Gastroesophageal sphincter (tissue), 4 donors: ENCODE results near the gene LRTM1. TPM values are rescaled to one million over a fixed set of nuclear protein-coding genes. Genes with fewer than 3 reads are reported as not detected.
A peak's percentile ranks its signal among the peaks of the same experiment; 100 is the strongest.

ENCODE experiments used
- ATAC-seq: fragments of 150-250 bp; one replicate; pipeline ENCODE4 v1.9.1; 2016; ENCODE audit warnings: mild to moderate bottlenecking, moderate library complexity
- H3K27ac ChIP-seq, 4 donors: fragments of 200-600 bp; sonication (generic) in 3 of 4; 1 replicate in 3 of 4; 2 replicates in 1 of 4; pipeline ENCODE4 v1.5.1; 2016 to 2019
- H3K27me3 ChIP-seq: fragments of 200-600 bp; sonication (generic); one replicate; pipeline ENCODE4 v1.5.1; 2019
- H3K36me3 ChIP-seq, 2 donors: fragments of 200-600 bp; sonication (generic); one replicate each; pipeline ENCODE4 v1.5.1; 2019; ENCODE audit warnings: control low read depth in 1 of 2
- H3K4me1 ChIP-seq, 3 donors: fragments of 200-600 bp; sonication (generic); 1 replicate in 2 of 3; 2 replicates in 1 of 3; pipeline ENCODE4 v1.5.1; 2016 to 2019; ENCODE audit warnings: control low read depth in 2 of 3
- H3K4me3 ChIP-seq, 2 donors: fragments of 200-600 bp; sonication (generic); one replicate each; pipeline ENCODE4 v1.5.1; 2019; ENCODE audit warnings: mild to moderate bottlenecking in 1 of 2, moderate library complexity in 1 of 2
- H3K9me3 ChIP-seq, 3 donors: fragments of 200-600 bp; sonication (generic); one replicate each; pipeline ENCODE4 v1.5.1; 2017 to 2019; ENCODE audit warnings: control low read depth in 2 of 3
- CTCF ChIP-seq, 4 experiments: fragments of 200-600 bp in 2 of 4; fragments of 450-650 bp in 2 of 4; sonication (generic) in 1 of 4; IDR thresholded peaks; one replicate each; pipeline ENCODE4 v1.5.1; 2017 to 2019; ENCODE audit warnings: antibody characterized with exemption in 4 of 4, mild to moderate bottlenecking in 2 of 4, moderate library complexity in 2 of 4
- EP300 ChIP-seq: sonication (generic); formaldehyde crosslinking; IDR thresholded peaks from one replicate; pipeline ENCODE4 v1.6.1; 2017; ENCODE audit warnings: antibody characterized with exemption, mild to moderate bottlenecking
- POLR2A ChIP-seq, 2 donors: fragments of 450-650 bp; IDR thresholded peaks; one replicate each; pipeline ENCODE4 v1.6.1; 2017; ENCODE audit warnings: antibody characterized with exemption in 2 of 2, mild to moderate bottlenecking in 2 of 2, moderate library complexity in 1 of 2
- POLR2AphosphoS5 ChIP-seq: sonication (generic); formaldehyde crosslinking; IDR thresholded peaks from one replicate; pipeline ENCODE4 v1.6.1; 2017; ENCODE audit warnings: antibody characterized with exemption
- WGBS, 2 donors: methylation state at CpG; one replicate each; pipeline ENCODE4 v1.1.5; 2018; ENCODE audit warnings: low coverage in 1 of 2; 5-methylcytosine and 5-hydroxymethylcytosine counted together
- total RNA-seq, 4 donors: library from RNA; depleted of rRNA; stranded (reverse); fragments of >200 nt; gene quantifications; one replicate each; pipeline ENCODE4 v1.1.0, GENCODE V29; 2016

Gene LRTM1
- total RNA-seq, 4 donors from 2014 or later, result not detected

- no peak for TF ChIP-seq POLR2AphosphoS5
- WGBS, 2 donors, result 84 to 89% methylated on average over 7 to 8 of the region's 8 CpGs
These were observed 52.1 kb downstream of the LRTM1 start for GRCh38 chr3:54875596-54876268.

GRCh38 chr3:54874816-54875556 is 52.9 kb downstream of the LRTM1 start:
- no peak for TF ChIP-seq EP300
- TF ChIP-seq POLR2A (IDR thresholded peaks at IDR 0.05), result no peak
- no peak for TF ChIP-seq POLR2AphosphoS5
- no peak for TF ChIP-seq CTCF (IDR thresholded peaks at IDR 0.05)
- H3K36me3 ChIP-seq, result peaks cover 0 to 8% of the 10 kb centered on the region in 2 donors
- WGBS, 2 donors, result 76 to 82% methylated on average over 2 to 6 of the region's 7 CpGs
- no peak overlapping the region for H3K27ac ChIP-seq
- H3K4me3 ChIP-seq, result no peak overlapping the region
- ATAC-seq, result no peak
- H3K4me1 ChIP-seq, result no peaks in the 10 kb centered on the region
- no peaks in the 10 kb centered on the region for H3K9me3 ChIP-seq
- no peaks in the 10 kb centered on the region for H3K27me3 ChIP-seq

More at GRCh38 chr3:54875596-54876268, 52.1 kb downstream of the LRTM1 start:
- Histone ChIP-seq H3K27me3 (no peaks in the 10 kb centered on the region), H3K4me3 (no peak overlapping the region), H3K4me1 (no peaks in the 10 kb centered on the region), H3K36me3 (peaks cover 0 to 8% of the 10 kb centered on the region in 2 donors), H3K27ac (no peak overlapping the region), H3K9me3 (no peaks in the 10 kb centered on the region)
- no peak for ATAC-seq

- H3K27me3 ChIP-seq, result no peaks in the 10 kb centered on the region
- no peak for TF ChIP-seq POLR2A (IDR thresholded peaks at IDR 0.05)
- TF ChIP-seq POLR2AphosphoS5, result no peak
- no peak for TF ChIP-seq CTCF (IDR thresholded peaks at IDR 0.05)
- no peak for TF ChIP-seq EP300
- H3K36me3 ChIP-seq, result peaks cover 0 to 8% of the 10 kb centered on the region in 2 donors
- 84 to 90% methylated on average over 4 to 8 of the region's 8 CpGs for WGBS, 2 donors
- H3K4me1 ChIP-seq, result no peaks in the 10 kb centered on the region
- no peak overlapping the region for H3K4me3 ChIP-seq
- H3K27ac ChIP-seq, result no peak overlapping the region
- H3K9me3 ChIP-seq, result no peaks in the 10 kb centered on the region
- no peak for ATAC-seq
These were observed 54.5 kb downstream of the LRTM1 start for GRCh38 chr3:54873059-54874010.

GRCh38 chr3:54871867-54872266 is 56.0 kb downstream of the LRTM1 start:
- H3K27me3 ChIP-seq, result no peaks in the 10 kb centered on the region
- no peak overlapping the region for H3K27ac ChIP-seq
- TF ChIP-seq POLR2AphosphoS5, result no peak
- no peak for TF ChIP-seq EP300
- TF ChIP-seq POLR2A (IDR thresholded peaks at IDR 0.05), result no peak
- TF ChIP-seq CTCF (IDR thresholded peaks at IDR 0.05), result no peak
- peaks cover 0 to 8% of the 10 kb centered on the region in 2 donors for H3K36me3 ChIP-seq
- WGBS, 2 donors, result 78 to 84% methylated on average over 2 to 3 of the region's 4 CpGs
- ATAC-seq, result no peak
- no peaks in the 10 kb centered on the region for H3K4me1 ChIP-seq
- no peaks in the 10 kb centered on the region for H3K9me3 ChIP-seq
- H3K4me3 ChIP-seq, result no peak overlapping the region

- TF ChIP-seq CTCF (IDR thresholded peaks at IDR 0.05), result peak; percentile 33 to 70 (median 52)
- TF ChIP-seq POLR2AphosphoS5, result no peak
- no peak for TF ChIP-seq POLR2A (IDR thresholded peaks at IDR 0.05)
- no peak for TF ChIP-seq EP300
- 32 to 38% methylated on average over 6 to 7 of the region's 7 CpGs for WGBS, 2 donors
These were observed 57.4 kb downstream of the LRTM1 start for GRCh38 chr3:54870423-54870822.

More at GRCh38 chr3:54870423-54870822, 57.4 kb downstream of the LRTM1 start:
- no peak overlapping the region for H3K4me3 ChIP-seq
- peaks cover 0 to 8% of the 10 kb centered on the region in 2 donors for H3K36me3 ChIP-seq
- no peaks in the 10 kb centered on the region for H3K9me3 ChIP-seq
- no peaks in the 10 kb centered on the region for H3K4me1 ChIP-seq
- peak; percentile 60 for ATAC-seq
- no peak overlapping the region for H3K27ac ChIP-seq
- H3K27me3 ChIP-seq, result no peaks in the 10 kb centered on the region
